GM13976 (cell line): Measurements from ENCODE around the gene RASAL2.

ENCODE experiments used
- DNase-seq: peaks from one replicate; pipeline ENCODE4 v3.0.0; 2012; ENCODE audit warnings: low spot score
- CTCF ChIP-seq: IDR thresholded peaks from 2 replicates; pipeline ENCODE4 v1.5.1; 2012; ENCODE audit warnings: borderline replicate concordance, mild to moderate bottlenecking; ENCODE audit not compliant: insufficient read depth; ENCODE audit errors: extremely low read depth, missing control alignments, control extremely low read depth
- in situ Hi-C: fragments of 300-500 bp; cut with MboI; formaldehyde crosslinking; loops from one replicate; pipeline ENCODE4 v1.12.0; 2022; ENCODE audit warnings: low sequenced_read_pairs, mixed read lengths, inconsistent platforms; ENCODE audit not compliant: unreplicated experiment

RASAL2 gene

GRCh38 chr1:178434899-178435435, 341.1 kb downstream of the RASAL2 start:
- DNase-seq, result no peak
- TF ChIP-seq CTCF, result no peak

GRCh38 chr1:178436899-178437298, 343.0 kb downstream of the RASAL2 start:
- DNase-seq, result no peak
- no peak for TF ChIP-seq CTCF
- in situ Hi-C loops, result no loop called here

More at GRCh38 chr1:178434899-178435435, 341.1 kb downstream of the RASAL2 start:
- in situ Hi-C loops, result no loop called here

- in situ Hi-C loops, result no loop called here
- no peak for TF ChIP-seq CTCF
- DNase-seq, result no peak
These were observed 344.5 kb downstream of the RASAL2 start for GRCh38 chr1:178438432-178438831.

GRCh38 chr1:178442925-178443324, 349.0 kb downstream of the RASAL2 start:
- no peak for DNase-seq
- no peak for TF ChIP-seq CTCF
- in situ Hi-C loops, result no loop called here

- no peak for DNase-seq
- no peak for TF ChIP-seq CTCF
- in situ Hi-C loops, result no loop called here
These were observed 357.0 kb downstream of the RASAL2 start for GRCh38 chr1:178450871-178451270.

- in situ Hi-C loops, result no loop called here
- TF ChIP-seq CTCF, result no peak
- DNase-seq, result no peak
These were observed 357.6 kb downstream of the RASAL2 start for GRCh38 chr1:178451529-178451928.
